Activated T-cell treated with anti-CD3 and anti-CD28 coated beads, Interleukin-2, amount 50 U/mL, for 1 hour (primary cell): Measurements from ENCODE around the gene HSPH1.

Experiments
- DNase-seq: peaks from one replicate; pipeline ENCODE4 v3.0.0-alpha.2; 2020

The HSPH1 gene

DNA sequence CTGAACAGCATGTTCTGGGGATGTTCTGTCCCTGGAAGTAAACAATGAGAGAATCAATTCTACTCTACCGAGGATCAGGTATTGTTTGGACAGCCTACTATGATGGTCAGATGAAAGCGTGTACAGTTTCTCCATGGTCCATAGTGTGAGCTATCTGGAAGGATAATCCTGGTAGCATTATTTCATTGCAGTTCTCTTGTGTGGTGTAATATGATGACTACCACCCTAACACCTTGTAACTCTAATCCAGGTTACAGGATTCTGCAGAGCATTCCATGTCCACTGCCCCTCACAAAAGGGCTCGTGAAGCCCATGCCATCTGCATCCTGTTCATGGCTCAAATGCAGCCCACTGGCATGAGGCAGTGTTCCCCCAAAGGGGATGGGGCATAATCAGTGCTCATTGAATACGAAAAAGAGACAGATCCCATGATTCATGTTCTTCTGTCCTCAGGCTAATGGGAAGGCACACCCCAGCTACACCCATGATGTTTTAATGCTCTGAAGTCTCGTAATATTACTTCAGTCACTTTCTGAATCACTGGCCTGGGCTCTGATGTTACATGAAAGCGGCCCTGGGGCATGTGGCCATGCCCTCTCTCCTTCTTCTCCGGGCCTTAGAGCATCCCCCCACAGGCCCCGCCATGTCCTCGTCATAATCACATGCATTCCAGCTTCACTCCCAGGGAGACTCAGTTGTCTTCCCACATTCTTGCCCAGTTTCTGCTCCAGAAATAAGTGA is 68.4 kb downstream of the HSPH1 start:
- DNase-seq = no peak

DNA sequence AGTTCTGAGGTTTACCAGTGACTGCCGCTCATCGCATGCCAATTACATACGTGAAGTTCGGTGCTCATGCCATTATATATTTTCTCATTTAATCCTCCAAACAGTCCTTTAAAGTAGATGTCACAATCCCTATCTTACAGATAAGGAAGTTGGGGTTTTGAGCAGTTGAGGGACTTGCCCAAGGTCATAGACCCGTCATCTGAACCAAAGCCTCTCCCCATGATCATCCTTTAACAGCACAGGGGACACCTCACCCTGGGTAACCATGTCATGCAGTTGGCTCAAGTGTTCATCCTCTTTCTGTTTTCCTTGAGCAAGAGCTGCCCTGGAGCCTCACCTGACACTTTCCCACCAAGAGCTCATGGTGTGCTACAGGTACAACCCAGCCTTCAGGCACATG is 69.1 kb downstream of the HSPH1 start:
- DNase-seq = no peak

- DNase-seq = no peak
These were observed 70.6 kb downstream of the HSPH1 start for GRCh38 chr13:31090961-31091624.

- no peak for DNase-seq
These were observed 71.6 kb downstream of the HSPH1 start for GRCh38 chr13:31090096-31090495.

- DNase-seq = no peak
These were observed 72.1 kb downstream of the HSPH1 start for GRCh38 chr13:31089649-31090048.

GRCh38 chr13:31088826-31089420 is 72.8 kb downstream of the HSPH1 start:
- DNase-seq = no peak
